HCT116 (cell line): ENCODE results near the gene TDRD3. TPM values are rescaled to one million over a fixed set of nuclear protein-coding genes. Genes with fewer than 3 reads are reported as not detected.

ENCODE experiments used
- ATAC-seq: fragments of 200-7000 bp; cut with Tn5 transposase; 2 replicates; pipeline ENCODE4 v1.9.1; 2020; ENCODE audit warnings: mild to moderate bottlenecking, moderate library complexity
- BruUV-seq: library from RNA; stranded (reverse); fragments of 400-500 nt; replicated peaks from 2 replicates; lab custom pipeline; 2021; lab: Mats Ljungman, UMichigan
- CTCF ChIA-PET: fragments of 300-600 bp; sonication (Branson Sonifier 250); formaldehyde crosslinking; loops from one replicate; lab custom pipeline; 2021; ENCODE audit warnings: antibody characterized with exemption; lab: Charles Lee
- POLR2A ChIA-PET: fragments of 300-600, 350-600 bp; sonication (Branson Sonifier 250); formaldehyde crosslinking; loops from one replicate; lab custom pipeline; 2021; ENCODE audit warnings: antibody characterized with exemption; lab: Charles Lee
- RAD21 ChIA-PET, 2 experiments: fragments of 300-600 bp; sonication (Branson Sonifier 250); formaldehyde crosslinking; loops; one replicate each; lab custom pipeline; 2023; ENCODE audit warnings: low total read pairs in 2 of 2; ENCODE audit not compliant: uncharacterized antibody in 2 of 2, unreplicated experiment in 2 of 2, low non-redundant PET in 1 of 2; lab: Charles Lee
- DNase-seq: peaks from one replicate; pipeline ENCODE4 v3.0.0-alpha.2; 2010; ENCODE audit warnings: low read depth, low spot score
- H2AFZ ChIP-seq: fragments of 200-600 bp; shearing (Covaris generic), sonication (generic); 2 replicates; pipeline ENCODE4 v1.6.1; 2017; ENCODE audit warnings: low read depth, mixed run types, mixed read lengths, antibody characterized with exemption, low read length; ENCODE audit not compliant: poor library complexity, severe bottlenecking
- H3K27ac ChIP-seq: 2 replicates; pipeline ENCODE4 v1.5.1; 2012; ENCODE audit warnings: low read depth, low read length
- H3K27me3 ChIP-seq: fragments of 200-600 bp; sonication (generic); 2 replicates; pipeline ENCODE4 v1.6.1; 2016; ENCODE audit warnings: mixed run types, low read length, mixed read lengths; ENCODE audit not compliant: insufficient read depth
- H3K36me3 ChIP-seq, 2 experiments: fragments of 200-500 bp in 1 of 2; fragments of 200-600 bp in 1 of 2; sonication (Bioruptor generic) in 1 of 2; sonication (generic) in 1 of 2; 2 replicates each; pipeline versions ENCODE4 v1.5.1 to v1.6.1; 2014 to 2016; ENCODE audit warnings: low read length in 2 of 2, inconsistent platforms in 1 of 2, mixed read lengths in 1 of 2, mixed run types in 1 of 2; ENCODE audit not compliant: insufficient read depth in 2 of 2, control insufficient read depth in 1 of 2
- H3K4me1 ChIP-seq, 2 experiments: fragments of 200-600 bp in 1 of 2; sonication (generic) in 1 of 2; 2 replicates each; pipeline versions ENCODE4 v1.5.1 to v1.6.1; 2012 to 2017; ENCODE audit warnings: low read length in 2 of 2, inconsistent platforms in 1 of 2, mild to moderate bottlenecking in 1 of 2, mixed read lengths in 1 of 2, mixed run types in 1 of 2, moderate library complexity in 1 of 2; ENCODE audit not compliant: insufficient read depth in 2 of 2, control insufficient read depth in 1 of 2
- H3K4me2 ChIP-seq: fragments of 200-600 bp; sonication (generic); 2 replicates; pipeline ENCODE4 v1.6.1; 2017; ENCODE audit warnings: mixed run types, low read length, mixed read lengths
- H3K4me3 ChIP-seq, 2 experiments: fragments of 200-600 bp in 1 of 2; sonication (generic) in 1 of 2; replicated peaks in 1 of 2; 2 replicates each; pipeline ENCODE4 v1.5.1; 2011 to 2016; ENCODE audit warnings: low read length in 2 of 2, control low read depth in 1 of 2, low read depth in 1 of 2, mild to moderate bottlenecking in 1 of 2, mixed read lengths in 1 of 2, mixed run types in 1 of 2
- H3K79me2 ChIP-seq: fragments of 200-600 bp; sonication (generic); 2 replicates; pipeline ENCODE4 v1.6.1; 2017; ENCODE audit warnings: mild to moderate bottlenecking, mixed run types, low read length, moderate library complexity, mixed read lengths; ENCODE audit not compliant: insufficient read depth
- H3K9ac ChIP-seq: fragments of 200-600 bp; sonication (generic); 2 replicates; pipeline ENCODE4 v1.6.1; 2016; ENCODE audit warnings: low read length, mixed read lengths
- H3K9me2 ChIP-seq: fragments of 200-600 bp; sonication (generic), shearing (Covaris generic); 2 replicates; pipeline ENCODE4 v1.6.1; 2017; ENCODE audit warnings: mixed run types, mild to moderate bottlenecking, moderate library complexity; ENCODE audit not compliant: insufficient read depth
- H3K9me3 ChIP-seq, 2 experiments: fragments of 200-500 bp in 1 of 2; fragments of 200-600 bp in 1 of 2; sonication (Bioruptor generic) in 1 of 2; sonication (generic) in 1 of 2; 2 replicates each; pipeline ENCODE4 v1.6.1; 2014 to 2017; ENCODE audit warnings: low read length in 2 of 2, mixed read lengths in 2 of 2, inconsistent platforms in 1 of 2, low read depth in 1 of 2, mild to moderate bottlenecking in 1 of 2, mixed run types in 1 of 2, moderate library complexity in 1 of 2; ENCODE audit not compliant: control insufficient read depth in 1 of 2, insufficient read depth in 1 of 2
- H4K20me1 ChIP-seq: fragments of 200-600 bp; sonication (generic), shearing (Covaris generic); 2 replicates; pipeline ENCODE4 v1.6.1; 2017; ENCODE audit warnings: mixed run types, mild to moderate bottlenecking, moderate library complexity; ENCODE audit not compliant: insufficient read depth
- ATF3 ChIP-seq: IDR thresholded peaks from 2 replicates; pipeline ENCODE4 v1.6.1; 2012
- CEBPB ChIP-seq: IDR thresholded peaks from 2 replicates; pipeline ENCODE4 v1.6.1; 2012; ENCODE audit warnings: low read depth
- CTCF ChIP-seq, 3 experiments: fragments of 200-600 bp in 1 of 3; sonication (generic) in 1 of 3; IDR thresholded peaks in 2 of 3; conservative IDR thresholded peaks in 1 of 3; 2 replicates each; pipeline ENCODE4 v1.5.1; 2012 to 2017; ENCODE audit warnings: low read depth in 2 of 3, low read length in 2 of 3, antibody characterized with exemption in 1 of 3, borderline replicate concordance in 1 of 3, control low read depth in 1 of 3, mild to moderate bottlenecking in 1 of 3, mixed read lengths in 1 of 3, mixed run types in 1 of 3, moderate library complexity in 1 of 3; ENCODE audit not compliant: insufficient read depth in 1 of 3
- EGR1 ChIP-seq: IDR thresholded peaks from 2 replicates; pipeline ENCODE4 v1.6.1; 2012; ENCODE audit warnings: low read depth
- ELF1 ChIP-seq: IDR thresholded peaks from 2 replicates; pipeline ENCODE4 v1.6.1; 2012; ENCODE audit warnings: low read depth, borderline replicate concordance
- EZH2 ChIP-seq: fragments of 200-600 bp; sonication (generic); IDR thresholded peaks from 2 replicates; pipeline ENCODE4 v1.6.1; 2017; ENCODE audit warnings: antibody characterized with exemption, mixed run types
- FOSL1 ChIP-seq: IDR thresholded peaks from 2 replicates; pipeline ENCODE4 v1.6.1; 2012; ENCODE audit warnings: low read depth
- JUND ChIP-seq: IDR thresholded peaks from 2 replicates; pipeline ENCODE4 v1.6.1; 2012
- MAX ChIP-seq: IDR thresholded peaks from 2 replicates; pipeline ENCODE4 v1.6.1; 2012
- POLR2A ChIP-seq: IDR thresholded peaks from 2 replicates; pipeline ENCODE4 v1.7.0; 2011; ENCODE audit warnings: borderline replicate concordance; ENCODE audit not compliant: insufficient read depth, insufficient read length; ENCODE audit errors: extremely low read depth
- POLR2AphosphoS5 ChIP-seq: IDR thresholded peaks from 2 replicates; pipeline ENCODE4 v1.6.1; 2011; ENCODE audit warnings: mild to moderate bottlenecking, low read depth, low read length, moderate library complexity
- RAD21 ChIP-seq: IDR thresholded peaks from 2 replicates; pipeline ENCODE4 v1.6.1; 2012; ENCODE audit warnings: low read depth, mild to moderate bottlenecking
- REST ChIP-seq: IDR thresholded peaks from 2 replicates; pipeline ENCODE4 v1.6.1; 2012; ENCODE audit warnings: low read depth
- SRF ChIP-seq: IDR thresholded peaks from 2 replicates; pipeline ENCODE4 v1.6.1; 2012; ENCODE audit warnings: low read depth
- TCF7L2 ChIP-seq: IDR thresholded peaks from 2 replicates; pipeline ENCODE4 v1.7.0; 2011; ENCODE audit warnings: borderline replicate concordance, inconsistent platforms; ENCODE audit not compliant: insufficient read depth, insufficient read length; ENCODE audit errors: extremely low read depth
- YY1 ChIP-seq: IDR thresholded peaks from 2 replicates; pipeline ENCODE4 v1.6.1; 2011; ENCODE audit warnings: low read length, low read depth, moderate library complexity, mild to moderate bottlenecking; ENCODE audit not compliant: insufficient replicate concordance; ENCODE audit errors: extremely low read depth
- ZBTB33 ChIP-seq: IDR thresholded peaks from 2 replicates; pipeline ENCODE4 v1.6.1; 2011; ENCODE audit warnings: mild to moderate bottlenecking, low read length, moderate library complexity; ENCODE audit not compliant: insufficient replicate concordance; ENCODE audit errors: extremely low read depth
- ZFX ChIP-seq: fragments of 450-650 bp; IDR thresholded peaks from 2 replicates; pipeline ENCODE4 v1.6.1; 2017
- ZNF274 ChIP-seq: fragments of 200-500 bp; sonication (Bioruptor generic); IDR thresholded peaks from 2 replicates; pipeline ENCODE4 v1.6.1; 2014; ENCODE audit warnings: mild to moderate bottlenecking, low read depth, low read length, inconsistent platforms
- intact Hi-C: fragments of 100-400 bp; cut with micrococcal nuclease; formaldehyde crosslinking; loops from 2 replicates; pipeline ENCODE4 v1.10.0; 2022
- total RNA-seq: library from RNA; stranded (reverse); gene quantifications from one replicate; pipeline ENCODE4 v1.2.1, GENCODE V29; 2021; ENCODE audit not compliant: unreplicated experiment

TDRD3 gene
- total RNA-seq, 1 experiment from 2014 or later, result 16.9 TPM

- H3K4me2 ChIP-seq, result no peak overlapping the region
- H3K27me3 ChIP-seq, result no peaks in the 10 kb centered on the region
- ChIA-PET CTCF (no interaction called here), RAD21 (no interaction called here), POLR2A (no interaction called here)
- intact Hi-C loops, result no loop called here
- H3K27ac ChIP-seq, result no peak overlapping the region
- BruUV-seq, result no TSS peak
- H2AFZ ChIP-seq, result no peak overlapping the region
- no peaks in the 10 kb centered on the region for H3K79me2 ChIP-seq
- H3K36me3 ChIP-seq, result no peaks in the 10 kb centered on the region
- no peak overlapping the region for H3K4me3 ChIP-seq
- H3K9ac ChIP-seq, result no peak overlapping the region
- TF ChIP-seq FOSL1, result no peak
- TF ChIP-seq ZNF274, result no peak
- TF ChIP-seq JUND, result no peak
- TF ChIP-seq ATF3, result no peak
- no peak for TF ChIP-seq TCF7L2
- TF ChIP-seq ZFX, result no peak
- no peak for TF ChIP-seq ELF1
- no peak for TF ChIP-seq POLR2A
- no peak for TF ChIP-seq MAX
- no peak for TF ChIP-seq ZBTB33
- TF ChIP-seq YY1, result no peak
- TF ChIP-seq EGR1, result no peak
- TF ChIP-seq RAD21, result no peak
- no peak for TF ChIP-seq EZH2
- no peak for TF ChIP-seq SRF
- TF ChIP-seq REST, result no peak
- TF ChIP-seq CTCF (IDR thresholded peaks at IDR 0.05 in 2 of 3, conservative IDR thresholded peaks at IDR 0.05 in 1 of 3; ENCODE audit: borderline replicate concordance in 1 of 3, insufficient read depth in 1 of 3, low read depth in 2 of 3, low read length in 2 of 3), result no peak
- no peak for TF ChIP-seq CEBPB
- no peak for TF ChIP-seq POLR2AphosphoS5
- ATAC-seq (no peak), DNase-seq (no peak)
- no peaks in the 10 kb centered on the region for H4K20me1 ChIP-seq
- no peaks in the 10 kb centered on the region for H3K4me1 ChIP-seq
- H3K9me2 ChIP-seq, result no peaks in the 10 kb centered on the region
- H3K9me3 ChIP-seq, result no peaks in the 10 kb centered on the region
Observed at GRCh38 chr13:60386250-60386649, 10.8 kb upstream of the TDRD3 start.
